GM13977 (cell line): ENCODE measurements around the gene KCTD1.

Source experiments
- DNase-seq: peaks from one replicate; pipeline ENCODE4 v3.0.0; 2012; ENCODE audit warnings: low spot score
- in situ Hi-C: fragments of 300-500 bp; cut with MboI; formaldehyde crosslinking; loops from one replicate; pipeline ENCODE4 v1.12.0; 2022; ENCODE audit warnings: low sequenced_read_pairs, low pct_unique_long_range_greater_than_20kb, mixed read lengths, inconsistent platforms; ENCODE audit not compliant: unreplicated experiment
- TF ChIP-seq, protein P1 (sequence below): IDR thresholded peaks from 2 replicates; pipeline ENCODE4 v1.5.1; 2012; ENCODE audit warnings: mild to moderate bottlenecking, control low read depth; ENCODE audit not compliant: insufficient read depth; ENCODE audit errors: extremely low read depth, missing control alignments

Gene KCTD1

DNA sequence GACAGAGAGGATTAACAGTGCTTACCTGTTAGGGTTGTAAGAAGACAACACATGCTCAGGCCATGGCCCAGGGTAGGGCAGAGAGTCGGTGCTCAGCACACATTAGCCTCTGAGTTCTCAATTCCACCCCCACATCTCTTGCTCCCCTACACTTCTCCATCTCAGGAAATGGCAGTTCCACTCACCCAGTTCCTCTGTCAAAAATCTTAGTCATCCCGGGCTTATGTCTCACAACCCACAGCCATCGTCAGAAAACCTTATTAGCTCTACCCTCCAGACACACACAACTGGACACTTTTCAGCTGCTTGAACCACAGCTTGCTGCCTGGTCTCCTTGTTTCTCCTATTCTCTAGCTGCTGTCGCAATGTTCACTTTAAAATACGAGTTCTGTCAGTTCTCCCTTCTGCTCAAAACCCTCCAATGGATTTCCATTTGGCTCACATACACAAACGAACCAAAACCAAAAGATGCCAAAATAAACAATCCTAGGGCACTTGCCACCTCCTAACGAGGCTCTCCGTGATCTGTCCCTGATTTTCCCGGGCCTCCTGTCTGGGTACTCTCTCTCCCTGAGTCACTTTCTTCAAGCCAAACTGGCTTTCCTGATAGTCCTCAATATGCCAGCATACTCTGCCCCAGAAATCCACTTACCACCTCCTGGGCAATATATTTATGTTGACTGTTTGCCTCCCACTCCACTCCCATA is 89.7 kb downstream of the KCTD1 start:
- peak; percentile 63 for DNase-seq
- in situ Hi-C loops: no loop called here
- TF ChIP-seq, protein P1, sequence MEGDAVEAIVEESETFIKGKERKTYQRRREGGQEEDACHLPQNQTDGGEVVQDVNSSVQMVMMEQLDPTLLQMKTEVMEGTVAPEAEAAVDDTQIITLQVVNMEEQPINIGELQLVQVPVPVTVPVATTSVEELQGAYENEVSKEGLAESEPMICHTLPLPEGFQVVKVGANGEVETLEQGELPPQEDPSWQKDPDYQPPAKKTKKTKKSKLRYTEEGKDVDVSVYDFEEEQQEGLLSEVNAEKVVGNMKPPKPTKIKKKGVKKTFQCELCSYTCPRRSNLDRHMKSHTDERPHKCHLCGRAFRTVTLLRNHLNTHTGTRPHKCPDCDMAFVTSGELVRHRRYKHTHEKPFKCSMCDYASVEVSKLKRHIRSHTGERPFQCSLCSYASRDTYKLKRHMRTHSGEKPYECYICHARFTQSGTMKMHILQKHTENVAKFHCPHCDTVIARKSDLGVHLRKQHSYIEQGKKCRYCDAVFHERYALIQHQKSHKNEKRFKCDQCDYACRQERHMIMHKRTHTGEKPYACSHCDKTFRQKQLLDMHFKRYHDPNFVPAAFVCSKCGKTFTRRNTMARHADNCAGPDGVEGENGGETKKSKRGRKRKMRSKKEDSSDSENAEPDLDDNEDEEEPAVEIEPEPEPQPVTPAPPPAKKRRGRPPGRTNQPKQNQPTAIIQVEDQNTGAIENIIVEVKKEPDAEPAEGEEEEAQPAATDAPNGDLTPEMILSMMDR: no peak

DNA sequence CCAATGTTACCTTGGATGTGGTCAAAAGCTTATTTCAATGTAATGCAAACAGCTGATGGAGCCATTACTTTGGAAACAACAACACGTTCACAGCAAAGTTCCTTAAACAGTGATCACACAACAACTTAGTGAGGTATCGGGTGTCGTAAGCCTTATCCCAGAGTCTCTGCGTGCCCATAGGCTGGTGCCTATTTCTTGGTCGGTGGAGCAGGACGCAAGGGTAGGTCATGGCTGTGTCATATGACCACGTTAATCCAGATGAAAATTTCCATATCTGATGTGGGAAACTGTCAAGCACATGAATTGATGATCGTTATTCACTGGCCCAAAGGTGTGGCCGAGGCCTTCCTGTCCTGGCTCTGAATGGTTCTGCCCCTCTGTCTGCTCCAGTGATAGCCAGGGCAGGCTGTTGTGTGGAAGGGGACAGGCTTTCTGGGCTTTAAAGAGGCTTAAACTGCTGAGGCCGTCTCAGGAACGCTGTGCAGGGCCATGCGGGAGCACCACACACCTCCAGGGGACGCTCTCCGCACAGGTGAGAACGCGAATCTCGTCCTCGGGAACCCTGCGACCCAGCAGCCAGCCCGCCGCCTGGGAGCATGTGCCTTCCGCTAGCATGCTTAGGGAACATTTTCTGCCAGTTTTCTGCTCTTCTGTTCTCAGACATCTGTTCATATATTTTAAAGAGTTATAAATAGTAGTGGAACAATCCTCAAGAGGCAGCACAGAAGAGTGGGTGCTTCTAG is 90.6 kb downstream of the KCTD1 start:
- TF ChIP-seq, protein P1: no peak
- in situ Hi-C loops: no loop called here
- DNase-seq: no peak

DNA sequence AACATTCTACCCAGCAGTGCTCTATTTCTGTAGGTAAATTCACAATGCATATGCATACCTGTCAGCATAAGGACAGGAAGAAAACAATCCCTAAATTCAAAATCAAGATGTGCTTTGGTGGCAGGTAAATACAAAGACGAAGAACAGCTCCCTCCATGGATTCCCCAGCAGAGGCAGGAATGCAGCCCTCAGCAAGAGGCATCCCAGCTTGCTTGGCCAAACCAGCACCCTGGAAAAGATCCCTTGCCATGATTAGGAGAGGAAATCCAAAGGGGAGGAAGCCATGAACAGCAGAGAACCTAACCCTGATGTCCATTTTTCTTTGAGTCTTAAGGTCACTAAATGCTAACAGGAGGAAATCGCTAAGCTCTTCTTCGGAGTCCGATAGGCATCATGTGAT is 91.2 kb downstream of the KCTD1 start:
- in situ Hi-C loops: no loop called here
- TF ChIP-seq, protein P1: no peak
- no peak for DNase-seq

DNA sequence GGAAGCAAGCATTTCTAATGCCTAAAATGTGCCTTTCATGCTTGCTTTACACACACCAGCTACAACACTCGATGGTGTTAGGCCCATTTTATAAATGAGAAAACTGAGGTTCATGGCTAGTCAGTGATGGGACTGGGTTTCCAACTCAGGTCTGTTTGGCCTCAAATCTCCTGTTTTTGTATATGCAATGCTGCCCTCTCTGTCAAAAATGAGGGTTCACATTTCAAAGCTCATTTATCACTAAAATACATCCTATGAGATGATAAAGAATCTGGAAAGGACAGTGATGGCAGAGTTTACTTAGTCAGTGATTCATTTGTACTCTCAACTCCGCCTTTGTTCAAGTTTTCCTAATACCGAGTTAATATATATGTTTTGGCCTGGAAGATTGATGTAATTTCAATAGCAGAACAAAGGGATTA is 92.3 kb downstream of the KCTD1 start:
- in situ Hi-C loops: no loop called here
- TF ChIP-seq, protein P1: peak; percentile 18
- DNase-seq: no peak

DNA sequence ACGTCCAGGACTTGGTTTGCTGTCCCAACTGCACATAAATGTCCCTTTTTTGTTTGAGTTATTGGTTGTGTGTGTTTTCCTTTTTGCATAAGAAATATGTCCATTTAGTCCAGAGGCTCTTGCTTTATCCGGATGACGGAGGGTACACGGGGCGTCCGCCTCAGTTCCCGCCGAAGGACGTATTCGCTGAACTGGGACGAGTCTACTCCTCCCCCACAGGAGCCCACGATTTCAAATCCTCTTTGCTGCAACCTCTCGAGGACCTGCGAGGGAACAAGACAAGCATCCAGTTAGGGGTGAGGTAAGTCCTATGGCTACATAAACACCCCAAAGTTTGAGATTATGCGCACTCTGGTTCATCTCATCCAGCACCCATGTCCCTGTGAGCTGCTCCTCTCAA is 92.7 kb downstream of the KCTD1 start:
- in situ Hi-C loops: no loop called here
- TF ChIP-seq, protein P1: no peak
- DNase-seq: no peak

DNA sequence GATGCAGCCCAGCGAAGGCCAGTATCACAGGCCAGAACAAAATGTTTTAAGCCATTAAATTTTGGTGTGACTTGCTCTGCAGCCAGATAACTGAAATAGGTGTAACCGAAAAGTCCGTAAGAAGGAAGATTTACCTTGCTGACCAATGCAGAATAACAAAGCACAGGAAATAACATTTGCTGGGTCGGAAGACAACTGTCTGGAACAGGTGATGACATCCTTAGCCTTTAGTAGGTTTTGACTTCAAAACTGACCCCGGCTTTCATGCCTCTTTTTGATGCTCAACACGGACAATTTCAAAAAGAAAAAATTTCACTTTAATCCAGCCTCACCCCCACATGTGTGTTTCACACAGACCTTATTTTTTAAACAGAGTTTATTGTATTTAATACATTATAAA is 93.7 kb downstream of the KCTD1 start:
- in situ Hi-C loops: no loop called here
- no peak for DNase-seq

More for the DNA sequence above, 93.7 kb downstream of the KCTD1 start:
- TF ChIP-seq, protein P1: no peak
